Measurements from ENCODE around the gene ZNF366. TPM values are rescaled to one million over a fixed set of nuclear protein-coding genes. Genes with fewer than 3 reads are reported as not detected.

Gene ZNF366
- polyA plus RNA-seq, 2 of the 4 experiments (the other 2 are of a cell fraction), result not detected

- peak overlapping the region in 1 of 2 experiments; percentile 89; a peak in 2 of 6 replicates for H3K27ac ChIP-seq
- H3K4me1 ChIP-seq, result peaks cover 26% of the 10 kb centered on the region
- CTCF ChIA-PET, result interaction anchor here (0.8 to 1.4 kb wide), 2 partner anchors 12 to 89 kb away, joined by 3 to 4 read pairs; no protein-coding TSS in a partner anchor
- TF ChIP-seq BCL3 (IDR thresholded peaks at IDR 0.05), result no peak
- no peak for TF ChIP-seq ELK1 (IDR thresholded peaks at IDR 0.05; ENCODE audit: low read depth, low read length)
- TF ChIP-seq TP53 (CRISPR knock-in tag; IDR thresholded peaks at IDR 0.05), result no peak
- TF ChIP-seq PHF8 (IDR thresholded peaks at IDR 0.05; ENCODE audit: borderline replicate concordance, low read depth), result no peak
- TF ChIP-seq EP300 (IDR thresholded peaks at IDR 0.05), result no peak
- TF ChIP-seq HDAC2 (IDR thresholded peaks at IDR 0.05), result no peak
- no peak for TF ChIP-seq CHD2 (IDR thresholded peaks at IDR 0.05; ENCODE audit: low read length, partially characterized antibody)
- TF ChIP-seq BHLHE40 (IDR thresholded peaks at IDR 0.05; ENCODE audit: low read depth, low read length), result no peak
- TF ChIP-seq CHD4 (IDR thresholded peaks at IDR 0.05; ENCODE audit: borderline replicate concordance), result no peak
- TF ChIP-seq EHF (CRISPR knock-in tag; IDR thresholded peaks at IDR 0.05), result no peak
- no peak for TF ChIP-seq EHMT2 (IDR thresholded peaks at IDR 0.05; ENCODE audit: low read depth)
- TF ChIP-seq HEYL (CRISPR knock-in tag; IDR thresholded peaks at IDR 0.05), result no peak
- TF ChIP-seq HOXB5 (CRISPR knock-in tag; IDR thresholded peaks at IDR 0.05), result no peak
- TF ChIP-seq JUNB (IDR thresholded peaks at IDR 0.05), result no peak
- no peak for TF ChIP-seq MAZ (IDR thresholded peaks at IDR 0.05; ENCODE audit: borderline replicate concordance, low read depth, low read length)
- 93% methylated on average over 2 of the region's 2 CpGs for WGBS (ENCODE audit: missing lambda C conversion rate)
- POLR2A ChIA-PET, result no interaction called here
- ATAC-seq (no peak), DNase-seq (ENCODE audit: low read depth in 1 of 2, low spot score in 1 of 2) (no peak), FAIRE-seq (no peak)
- H3K9me3 ChIP-seq, result no peaks in the 10 kb centered on the region
- no peak overlapping the region for H3K4me3 ChIP-seq
- H3K4me2 ChIP-seq, result no peak overlapping the region
Measured at GRCh38 chr5:72454996-72455395, 52.2 kb downstream of the ZNF366 start.

- DNase-seq (ENCODE audit: low read depth in 1 of 2, low spot score in 1 of 2) (no peak), FAIRE-seq (no peak), ATAC-seq (peak in 1 of 2 experiments; percentile 16; a peak in 2 of 6 replicates)
- ChIA-PET POLR2A (interaction anchor here (0.9 kb wide), 1 partner anchor 12 kb away, joined by 3 read pairs; no protein-coding TSS in a partner anchor), CTCF (interaction anchor here (0.6 to 2.9 kb wide), 3 partner anchors 10 to 69 kb away, joined by 3 to 8 read pairs (median 6); no protein-coding TSS in a partner anchor)
- H3K4me3 ChIP-seq, result no peak overlapping the region
- H3K9me3 ChIP-seq, result no peaks in the 10 kb centered on the region
- peak overlapping the region; percentile 71 to 89 for H3K27ac ChIP-seq
- WGBS (ENCODE audit: missing lambda C conversion rate), result 88% methylated on average over 4 of the region's 4 CpGs
- H3K4me2 ChIP-seq, result peak overlapping the region; percentile 72
- TF ChIP-seq KDM5A (IDR thresholded peaks at IDR 0.05) (no peak), FOSL2 (IDR thresholded peaks at IDR 0.05) (no peak), FOSL2 (CRISPR knock-in tag; IDR thresholded peaks at IDR 0.05) (no peak), BHLHE40 (IDR thresholded peaks at IDR 0.05; ENCODE audit: low read depth, low read length) (no peak), TFCP2L1 (CRISPR knock-in tag; IDR thresholded peaks at IDR 0.05) (no peak), HES2 (IDR thresholded peaks at IDR 0.05) (no peak), FOXS1 (CRISPR knock-in tag; IDR thresholded peaks at IDR 0.05) (no peak), CEBPB (IDR thresholded peaks at IDR 0.05) (no peak), NR3C1 (IDR thresholded peaks at IDR 0.05) (no peak), NFE2L2 (conservative IDR thresholded peaks at IDR 0.05; ENCODE audit: low read length) (no peak), EHF (CRISPR knock-in tag; IDR thresholded peaks at IDR 0.05) (no peak), REST (IDR thresholded peaks at IDR 0.05) (no peak), PBX3 (IDR thresholded peaks at IDR 0.05) (no peak), HOXB13 (CRISPR knock-in tag; IDR thresholded peaks at IDR 0.05; ENCODE audit: low read depth) (no peak), ESRRA (IDR thresholded peaks at IDR 0.05; ENCODE audit: borderline replicate concordance, low read length) (no peak), BCL3 (IDR thresholded peaks at IDR 0.05) (no peak), RARB (CRISPR knock-in tag; IDR thresholded peaks at IDR 0.05) (no peak), CBX2 (IDR thresholded peaks at IDR 0.05; ENCODE audit: borderline replicate concordance, low read depth) (no peak), ZC3H11A (IDR thresholded peaks at IDR 0.05) (no peak)
- H3K4me1 ChIP-seq, result peaks cover 26% of the 10 kb centered on the region
Measured at GRCh38 chr5:72453246-72453775, 53.9 kb downstream of the ZNF366 start.

Data from A549 (cell line).